NOMO-1 treated with dmso at 0.1 percent for 144 hours (cell line): ENCODE measurements around the gene LRIG2.
"Not testable (repeated sequence)": the region's sequence is repeated elsewhere in the genome, so short reads cannot be mapped to it uniquely, and the experiment has no call there.

Source experiments
- DNase-seq: peaks from one replicate; lab custom pipeline; 2025; ENCODE audit not compliant: unreplicated experiment; lab: John Stamatoyannopoulos, UW

LRIG2 gene

GRCh38 chr1:113072757-113073478, at the start of gene LRIG2:
Gene LRIG2, plus strand, starts transcription at chr1:113073198. Its CDS starts 209 bp downstream, at chr1:113073407.
- DNase-seq: peak; percentile 98

- not testable (repeated sequence) for DNase-seq
Measured at GRCh38 chr1:113023316-113023715, 49.7 kb upstream of the LRIG2 start.

GRCh38 chr1:113027007-113027406, 46.0 kb upstream of the LRIG2 start:
- no peak for DNase-seq

GRCh38 chr1:113027449-113027848, 45.5 kb upstream of the LRIG2 start:
- DNase-seq: no peak

- DNase-seq: no peak
Measured at GRCh38 chr1:113029822-113030221, 43.2 kb upstream of the LRIG2 start.

GRCh38 chr1:113031171-113031933, 41.6 kb upstream of the LRIG2 start:
- DNase-seq: no peak

- no peak for DNase-seq
Measured at GRCh38 chr1:113035086-113035485, 37.9 kb upstream of the LRIG2 start.

GRCh38 chr1:113036639-113037321, 36.2 kb upstream of the LRIG2 start:
- no peak for DNase-seq

GRCh38 chr1:113040041-113040440, 33.0 kb upstream of the LRIG2 start:
- DNase-seq: no peak

- no peak for DNase-seq
Measured at GRCh38 chr1:113040718-113041412, 32.1 kb upstream of the LRIG2 start.

- no peak for DNase-seq
Measured at GRCh38 chr1:113041569-113042284, 31.3 kb upstream of the LRIG2 start.

- peak; percentile 89 for DNase-seq
Measured at GRCh38 chr1:113042285-113043143, 30.5 kb upstream of the LRIG2 start.

- not testable (repeated sequence) for DNase-seq
Measured at GRCh38 chr1:113043144-113043488, 29.9 kb upstream of the LRIG2 start.

- DNase-seq: peak; percentile 49
Measured at GRCh38 chr1:113046569-113046968, 26.4 kb upstream of the LRIG2 start.

- no peak for DNase-seq
Measured at GRCh38 chr1:113048064-113048463, 24.9 kb upstream of the LRIG2 start.

- DNase-seq: no peak
Measured at GRCh38 chr1:113053344-113054126, 19.5 kb upstream of the LRIG2 start.

- no peak for DNase-seq
Measured at GRCh38 chr1:113055570-113055969, 17.4 kb upstream of the LRIG2 start.

GRCh38 chr1:113057006-113057405, 16.0 kb upstream of the LRIG2 start:
- no peak for DNase-seq
